KG1 (cell line): Measurements from ENCODE around the gene PSG5.
"Not testable (repeated sequence)": the region's sequence is repeated elsewhere in the genome, so short reads cannot be mapped to it uniquely, and the experiment has no call there.

Experiments used
- DNase-seq: peaks from one replicate; lab custom pipeline; 2025; lab: John Stamatoyannopoulos, UW

PSG5 gene

GRCh38 chr19:43181869-43182771 is 4.2 kb downstream of the PSG5 start:
- DNase-seq: not testable (repeated sequence)

- DNase-seq: not testable (repeated sequence)
Measured at GRCh38 chr19:43179569-43180147, 6.7 kb downstream of the PSG5 start.

DNA sequence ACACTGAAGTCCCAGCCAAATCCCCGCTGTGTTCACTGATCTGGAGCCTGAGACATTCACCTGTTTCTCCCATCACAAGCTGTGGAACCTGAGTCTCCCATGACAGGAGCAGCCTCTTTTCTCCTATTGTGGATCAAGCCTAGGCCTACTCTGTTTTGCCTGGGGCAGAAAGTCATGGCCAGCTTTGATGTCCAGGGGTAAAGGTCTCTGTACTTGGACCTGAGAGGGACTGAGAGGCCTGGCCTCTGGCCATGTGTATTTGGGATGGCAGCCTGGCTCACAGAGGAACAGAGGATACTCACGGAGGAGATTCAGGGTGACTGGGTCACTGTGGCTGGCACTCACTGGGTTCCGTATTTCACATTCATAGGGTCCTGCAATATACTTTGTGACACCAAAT is 7.8 kb downstream of the PSG5 start:
- not testable (repeated sequence) for DNase-seq

GRCh38 chr19:43165906-43166305 is 20.4 kb downstream of the PSG5 start:
- DNase-seq: not testable (repeated sequence)

GRCh38 chr19:43163135-43163534 is 23.2 kb downstream of the PSG5 start:
- not testable (repeated sequence) for DNase-seq

GRCh38 chr19:43162261-43162660 is 24.1 kb downstream of the PSG5 start:
- not testable (repeated sequence) for DNase-seq

GRCh38 chr19:43152214-43152613 is 34.1 kb downstream of the PSG5 start:
- DNase-seq: no peak

DNA sequence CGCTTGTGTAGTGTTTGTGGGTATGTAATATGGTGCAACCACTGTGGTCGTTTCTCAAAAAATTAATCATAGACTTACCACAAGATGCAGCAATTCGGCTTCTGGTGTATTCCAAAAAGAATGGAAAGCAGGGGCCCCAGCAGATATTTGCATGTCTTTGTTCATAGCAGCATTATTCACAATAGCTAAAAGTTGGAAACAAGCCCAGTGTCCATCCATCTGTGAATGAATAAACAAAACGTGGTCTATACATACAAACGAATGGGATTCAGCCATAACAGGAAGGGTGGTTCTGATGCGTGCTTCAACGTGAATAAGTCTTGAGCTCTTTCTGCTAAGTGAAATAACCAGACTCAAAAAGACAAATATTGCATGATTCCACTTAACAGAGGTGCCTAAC is 36.5 kb downstream of the PSG5 start:
- not testable (repeated sequence) for DNase-seq

- DNase-seq: no peak
Measured at GRCh38 chr19:43148233-43148632, 38.1 kb downstream of the PSG5 start.

- DNase-seq: not testable (repeated sequence)
Measured at GRCh38 chr19:43141763-43142162, 44.6 kb downstream of the PSG5 start.

DNA sequence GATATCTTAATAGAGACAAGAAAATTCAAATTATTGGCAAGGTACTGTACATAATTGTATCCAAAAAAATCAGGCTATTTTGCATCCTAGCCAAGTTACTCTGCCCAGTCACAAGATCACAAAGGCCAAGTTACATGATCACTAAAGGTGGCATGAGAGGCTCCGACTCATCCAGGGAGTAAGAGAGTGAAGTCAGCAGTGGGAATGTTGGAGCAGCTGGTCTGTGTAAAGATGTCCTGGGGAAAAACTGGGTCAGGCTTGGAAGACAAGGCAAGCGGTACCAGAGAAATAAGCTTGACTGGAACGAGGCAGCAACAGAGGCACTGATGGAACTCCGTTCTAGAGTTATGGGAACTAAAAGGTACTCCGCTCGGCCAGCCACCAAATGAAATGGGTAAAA is 53.6 kb downstream of the PSG5 start:
- no peak for DNase-seq

DNA sequence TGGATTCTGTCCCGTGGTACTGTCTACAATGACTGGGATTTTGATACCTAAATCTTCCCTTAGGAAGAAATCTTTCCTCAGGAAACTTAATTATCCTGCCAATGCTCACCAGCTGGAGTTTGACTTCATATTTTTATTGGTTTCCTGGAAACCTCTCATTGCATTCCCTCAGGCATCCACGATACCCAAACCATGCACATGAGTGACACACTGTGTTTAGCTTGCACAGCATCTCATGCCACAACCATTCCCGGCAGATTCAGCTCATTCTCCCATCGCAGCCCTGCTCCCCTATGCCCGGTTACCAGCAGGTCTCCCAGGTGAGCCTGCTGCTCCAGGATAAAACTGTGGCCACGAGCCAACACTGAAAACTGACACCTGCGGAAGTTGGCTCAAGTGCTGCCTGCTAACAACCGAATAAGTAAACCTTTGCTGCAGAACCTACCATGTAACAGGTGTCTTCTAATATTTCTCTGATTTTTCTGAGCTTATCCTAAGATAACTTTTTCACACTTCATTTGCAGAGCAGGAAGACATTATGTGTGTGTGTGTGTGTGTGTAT is 55.0 kb downstream of the PSG5 start:
- not testable (repeated sequence) for DNase-seq

GRCh38 chr19:43129197-43129596 is 57.1 kb downstream of the PSG5 start:
- not testable (repeated sequence) for DNase-seq

DNA sequence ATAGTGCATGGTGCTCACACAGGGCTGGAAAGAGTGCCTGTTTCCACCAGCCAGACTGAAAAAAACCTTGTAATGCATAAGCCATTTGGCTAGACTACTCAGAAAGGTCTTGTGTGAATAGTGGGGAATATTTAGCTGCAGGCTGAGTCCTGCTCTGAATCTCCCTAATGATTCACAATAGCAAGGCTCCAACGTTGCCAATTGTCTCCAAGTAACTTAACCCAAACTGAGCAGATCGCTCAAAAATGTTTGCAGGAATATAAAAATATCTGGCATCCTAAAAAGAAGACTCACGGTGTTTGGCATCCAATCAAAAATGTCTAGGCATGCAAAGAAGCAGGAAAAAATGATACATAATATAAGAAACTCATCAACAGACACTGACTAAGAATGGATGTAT is 59.0 kb downstream of the PSG5 start:
- DNase-seq: not testable (repeated sequence)

- DNase-seq: no peak
Measured at GRCh38 chr19:43126720-43127119, 59.6 kb downstream of the PSG5 start.

DNA sequence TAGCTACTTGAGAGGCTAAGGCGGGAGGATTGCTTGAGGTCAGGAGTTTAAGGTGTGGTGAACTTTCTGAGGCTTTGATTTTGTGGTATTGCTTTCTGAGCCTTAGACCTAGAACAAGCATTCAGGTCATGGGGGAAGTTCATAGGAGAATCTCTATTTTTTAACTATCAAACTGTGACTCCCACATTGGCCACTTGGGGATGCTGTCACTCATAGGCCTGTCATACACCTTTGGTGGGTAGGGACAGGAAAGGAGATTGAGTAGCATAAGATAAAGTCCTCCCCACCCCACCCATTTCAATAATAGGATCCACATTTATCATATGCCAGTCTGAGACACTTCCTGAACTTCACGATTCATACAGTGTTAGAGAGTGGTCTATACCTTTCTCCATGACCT is 62.0 kb downstream of the PSG5 start:
- no peak for DNase-seq

DNA sequence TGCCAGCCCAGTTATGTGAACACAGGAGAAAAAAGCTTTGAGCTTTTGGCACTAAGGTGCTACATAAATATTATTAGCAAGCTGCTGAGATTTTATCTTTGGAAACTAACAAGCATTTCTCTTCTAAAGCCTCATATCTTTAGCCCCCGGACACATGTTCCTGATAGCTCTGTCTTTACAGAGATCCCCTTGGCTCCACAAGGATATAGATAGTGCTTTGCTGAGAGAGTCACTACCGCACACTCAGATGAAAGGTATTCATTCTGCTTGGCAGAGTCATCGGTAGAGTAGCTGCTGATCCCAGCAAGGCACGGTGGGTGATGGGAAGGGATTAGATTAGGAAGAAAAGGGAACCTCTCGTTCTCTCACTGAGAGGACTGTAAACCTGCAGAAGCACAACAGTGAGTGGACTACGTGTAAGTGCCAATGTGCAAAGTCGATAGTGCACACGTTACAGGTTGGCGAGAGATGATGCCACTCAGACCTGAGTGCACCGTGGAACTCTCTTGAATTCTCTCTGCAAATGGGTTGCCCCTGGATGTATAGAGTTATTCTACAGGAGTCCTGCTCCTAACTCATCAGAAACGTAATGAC is 65.8 kb downstream of the PSG5 start:
- not testable (repeated sequence) for DNase-seq

DNA sequence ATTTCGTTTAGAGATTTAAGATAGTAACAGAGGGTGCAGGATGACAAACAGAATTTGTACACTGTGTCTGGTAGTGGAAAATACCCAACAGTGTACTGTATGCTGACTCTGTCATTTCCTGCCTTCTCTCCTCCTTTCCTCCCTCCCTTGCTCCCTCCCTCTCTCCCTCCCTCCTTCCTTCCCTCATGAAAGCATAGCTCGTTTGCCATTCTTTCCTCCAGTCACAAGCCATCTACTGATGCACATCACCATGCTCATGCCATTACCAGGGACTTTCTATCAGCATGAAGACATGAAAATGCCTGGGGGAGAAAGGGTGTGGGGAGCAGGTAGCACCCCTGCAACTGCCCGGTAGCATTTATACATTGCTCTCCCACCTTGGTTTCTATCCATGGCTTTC is 66.8 kb downstream of the PSG5 start:
- not testable (repeated sequence) for DNase-seq
